ENCODE results near the gene IER3. TPM values are rescaled to one million over a fixed set of nuclear protein-coding genes. Genes with fewer than 3 reads are reported as not detected.

Gene IER3
- total and polyA plus RNA-seq, 2 of the 13 experiments (the other 11 are each of a cell fraction or from before 2014, with no cell fraction given) = 51.1 to 131 TPM

- TF ChIP-seq UBTF (CRISPR knock-in tag; IDR thresholded peaks at IDR 0.05) = no peak
- peak; percentile 29; the same call in 1 of the 2 replicates for TF ChIP-seq NFIC (IDR thresholded peaks at IDR 0.05; ENCODE audit: low read length)
- peak; percentile 47; the same call in 1 of the 2 replicates for TF ChIP-seq ZNF451 (CRISPR knock-in tag; IDR thresholded peaks at IDR 0.05)
- TF ChIP-seq U2AF2 (IDR thresholded peaks at IDR 0.05; ENCODE audit: low read depth, low read length) = 0 out of 2 replicates have a peak, but pooled peaks have one; percentile 32
- no peak for TF ChIP-seq BRF2 (CRISPR knock-in tag; IDR thresholded peaks at IDR 0.05)
- 0 out of 2 replicates have a peak, but pooled peaks have one; percentile 69 for TF ChIP-seq ZFP36L1 (CRISPR knock-in tag; IDR thresholded peaks at IDR 0.05)
- no peak for TF ChIP-seq ATRX (CRISPR knock-in tag; IDR thresholded peaks at IDR 0.05; ENCODE audit: borderline replicate concordance)
- peak; percentile 22; the same call in 1 of the 2 replicates for TF ChIP-seq ZNF614 (CRISPR knock-in tag; IDR thresholded peaks at IDR 0.05; ENCODE audit: borderline replicate concordance)
- peak; percentile 48; the same call in 1 of the 2 replicates for TF ChIP-seq ELF3 (CRISPR knock-in tag; IDR thresholded peaks at IDR 0.05)
- TF ChIP-seq NR2F1 (CRISPR knock-in tag; IDR thresholded peaks at IDR 0.05) = 0 out of 4 replicates have a peak, but pooled peaks of 1 of the 2 experiments have one; percentile 12
- TF ChIP-seq CREM (IDR thresholded peaks at IDR 0.05) = no peak
- no peak for TF ChIP-seq CREM (CRISPR knock-in tag; IDR thresholded peaks at IDR 0.05)
- TF ChIP-seq ZNF44 (CRISPR knock-in tag; IDR thresholded peaks at IDR 0.05) = no peak
- TF ChIP-seq ZSCAN5A (CRISPR knock-in tag; IDR thresholded peaks at IDR 0.05; ENCODE audit: borderline replicate concordance) = no peak; the same call in 1 of the 2 replicates
- TF ChIP-seq YY1 (IDR thresholded peaks at IDR 0.05; ENCODE audit: insufficient read depth, insufficient replicate concordance, low read depth, low read length) = peak; percentile 63
- TF ChIP-seq MAZ (IDR thresholded peaks at IDR 0.05; ENCODE audit: borderline replicate concordance, low read depth, low read length) = no peak
- TF ChIP-seq MAZ (CRISPR knock-in tag; IDR thresholded peaks at IDR 0.05; ENCODE audit: low read depth) = 0 out of 2 replicates have a peak, but pooled peaks have one; percentile 49
- no peak for TF ChIP-seq ZNF580 (CRISPR knock-in tag; IDR thresholded peaks at IDR 0.05; ENCODE audit: borderline replicate concordance, low read depth)
- TF ChIP-seq ZNF691 (CRISPR knock-in tag; IDR thresholded peaks at IDR 0.05; ENCODE audit: borderline replicate concordance, low read depth) = peak; percentile 57; the same call in 1 of the 2 replicates
- TF ChIP-seq ZNF510 (CRISPR knock-in tag; IDR thresholded peaks at IDR 0.05; ENCODE audit: low read depth) = no peak
Measured at GRCh38 chr6:30722280-30723112, 21.9 kb downstream of the IER3 start (continued).
